HEK293 (cell line): ENCODE measurements around the gene PIP4K2A.

Experiments used
- CTCF ChIA-PET: fragments of 350-600 bp; formaldehyde crosslinking; extraction: SDS; loops from one replicate; lab custom pipeline; 2021; ENCODE audit warnings: antibody characterized with exemption; lab: Yijun Ruan, JAX
- POLR2A ChIA-PET: fragments of 300-600 bp; formaldehyde crosslinking; extraction: SDS; loops from one replicate; lab custom pipeline; 2020; ENCODE audit warnings: antibody characterized with exemption, inconsistent platforms; lab: Yijun Ruan, JAX
- H3K27ac ChIP-seq: fragments of 200-500 bp; sonication (Bioruptor generic); 2 replicates; pipeline ENCODE4 v1.5.1; 2014; ENCODE audit warnings: low read depth, low read length, control low read depth, inconsistent platforms; ENCODE audit errors: extremely low read depth
- H3K36me3 ChIP-seq, 2 experiments: fragments of 200-500 bp in 1 of 2; sonication (Bioruptor generic) in 1 of 2; 1 replicate in 1 of 2; 2 replicates in 1 of 2; pipeline ENCODE4 v1.5.1; 2014 to 2017; ENCODE audit warnings: inconsistent platforms in 2 of 2, low read length in 2 of 2; ENCODE audit not compliant: control insufficient read depth in 2 of 2, insufficient read depth in 1 of 2
- H3K4me1 ChIP-seq: fragments of 200-500 bp; sonication (Bioruptor generic); 2 replicates; pipeline ENCODE4 v1.5.1; 2014; ENCODE audit warnings: mild to moderate bottlenecking, low read length, inconsistent platforms; ENCODE audit not compliant: control insufficient read depth, insufficient read depth
- H3K4me3 ChIP-seq: 2 replicates; pipeline ENCODE4 v1.5.1; 2011; ENCODE audit warnings: low read depth, mild to moderate bottlenecking, control low read depth, low read length, moderate library complexity
- H3K9me3 ChIP-seq: fragments of 200-500 bp; sonication (Bioruptor generic); 2 replicates; pipeline ENCODE4 v1.5.1; 2014; ENCODE audit warnings: low read depth, low read length, inconsistent platforms; ENCODE audit not compliant: control insufficient read depth, insufficient read depth
- BCL11A ChIP-seq: fragments of 450-650 bp; formaldehyde crosslinking; IDR thresholded peaks from 2 replicates; pipeline ENCODE4 v1.5.1; 2016; ENCODE audit warnings: low read depth, missing biosample characterization, missing genetic modification characterization
- FEZF1 ChIP-seq: fragments of 450-650 bp; formaldehyde crosslinking; IDR thresholded peaks from 2 replicates; pipeline ENCODE4 v1.5.1; 2016; ENCODE audit warnings: missing biosample characterization, missing genetic modification characterization
- HOXD13 ChIP-seq: sonication (generic); formaldehyde crosslinking; IDR thresholded peaks from 2 replicates; pipeline ENCODE4 v1.8.0; 2022; ENCODE audit warnings: missing genetic modification reagents, borderline replicate concordance
- KLF10 ChIP-seq: fragments of 450-650 bp; IDR thresholded peaks from 2 replicates; pipeline ENCODE4 v1.5.1; 2018; ENCODE audit warnings: missing biosample characterization, mild to moderate bottlenecking, missing genetic modification characterization
- OVOL3 ChIP-seq: fragments of 450-650 bp; formaldehyde crosslinking; IDR thresholded peaks from 2 replicates; pipeline ENCODE4 v1.5.1; 2016; ENCODE audit warnings: missing biosample characterization, missing genetic modification characterization
- TRIM28 ChIP-seq: IDR thresholded peaks from 2 replicates; pipeline ENCODE4 v1.6.1; 2011; ENCODE audit warnings: low read length, control low read depth, borderline replicate concordance
- ZBTB8A ChIP-seq: fragments of 450-650 bp; formaldehyde crosslinking; IDR thresholded peaks from 2 replicates; pipeline ENCODE4 v1.5.1; 2016; ENCODE audit warnings: missing biosample characterization, missing genetic modification characterization
- ZEB2 ChIP-seq: fragments of 450-650 bp; formaldehyde crosslinking; IDR thresholded peaks from 2 replicates; pipeline ENCODE4 v1.5.1; 2016; ENCODE audit warnings: missing biosample characterization, missing genetic modification characterization
- ZNF121 ChIP-seq: fragments of 450-650 bp; formaldehyde crosslinking; IDR thresholded peaks from 2 replicates; pipeline ENCODE4 v1.5.1; 2016; ENCODE audit warnings: missing biosample characterization, missing genetic modification characterization
- ZNF138 ChIP-seq: fragments of 450-650 bp; formaldehyde crosslinking; IDR thresholded peaks from 2 replicates; pipeline ENCODE4 v1.5.1; 2016; ENCODE audit warnings: missing biosample characterization, missing genetic modification characterization, borderline replicate concordance
- ZNF354C ChIP-seq: fragments of 450-650 bp; formaldehyde crosslinking; IDR thresholded peaks from 2 replicates; pipeline ENCODE4 v1.5.1; 2016; ENCODE audit warnings: missing biosample characterization, missing genetic modification characterization, low read depth, borderline replicate concordance
- ZNF514 ChIP-seq: fragments of 450-650 bp; formaldehyde crosslinking; IDR thresholded peaks from 2 replicates; pipeline ENCODE4 v1.5.1; 2016; ENCODE audit warnings: missing biosample characterization, missing genetic modification characterization
- ZNF558 ChIP-seq: fragments of 450-650 bp; formaldehyde crosslinking; IDR thresholded peaks from 2 replicates; pipeline ENCODE4 v1.5.1; 2016; ENCODE audit warnings: missing biosample characterization, missing genetic modification characterization
- ZNF571 ChIP-seq: fragments of 450-650 bp; formaldehyde crosslinking; IDR thresholded peaks from 2 replicates; pipeline ENCODE4 v1.5.0; 2017; ENCODE audit warnings: missing biosample characterization, missing genetic modification characterization
- ZNF585B ChIP-seq: fragments of 450-650 bp; formaldehyde crosslinking; IDR thresholded peaks from 2 replicates; pipeline ENCODE4 v1.5.1; 2016; ENCODE audit warnings: missing biosample characterization, missing genetic modification characterization
- ZNF596 ChIP-seq: fragments of 450-650 bp; IDR thresholded peaks from 2 replicates; pipeline ENCODE4 v1.5.0; 2018; ENCODE audit warnings: missing biosample characterization, mild to moderate bottlenecking, missing genetic modification characterization, moderate library complexity
- ZNF701 ChIP-seq: fragments of 450-650 bp; formaldehyde crosslinking; IDR thresholded peaks from 2 replicates; pipeline ENCODE4 v1.5.1; 2016; ENCODE audit warnings: missing biosample characterization, missing genetic modification characterization
- ZNF791 ChIP-seq: fragments of 450-650 bp; formaldehyde crosslinking; IDR thresholded peaks from 2 replicates; pipeline ENCODE4 v1.5.1; 2016; ENCODE audit warnings: missing biosample characterization, missing genetic modification characterization
- ZSCAN30 ChIP-seq: fragments of 450-650 bp; IDR thresholded peaks from 2 replicates; pipeline ENCODE4 v1.5.1; 2018; ENCODE audit warnings: missing biosample characterization, mild to moderate bottlenecking, missing genetic modification characterization, moderate library complexity
- TF ChIP-seq, protein P1 (sequence below): fragments of 450-650 bp; formaldehyde crosslinking; IDR thresholded peaks from 2 replicates; pipeline ENCODE4 v1.5.1; 2016; ENCODE audit warnings: missing biosample characterization, missing genetic modification characterization
- TF ChIP-seq, protein P2 (sequence below): fragments of 450-650 bp; formaldehyde crosslinking; IDR thresholded peaks from 2 replicates; pipeline ENCODE4 v1.5.1; 2016; ENCODE audit warnings: missing biosample characterization, missing genetic modification characterization
- TF ChIP-seq, protein P3 (sequence below): fragments of 450-650 bp; formaldehyde crosslinking; IDR thresholded peaks from 2 replicates; pipeline ENCODE4 v1.5.1; 2016; ENCODE audit warnings: missing biosample characterization, missing genetic modification characterization
- TF ChIP-seq, protein P4 (sequence below): fragments of 450-650 bp; formaldehyde crosslinking; IDR thresholded peaks from 2 replicates; pipeline ENCODE4 v1.5.1; 2016; ENCODE audit warnings: missing biosample characterization, missing genetic modification characterization
- TF ChIP-seq, protein P5 (sequence below): fragments of 450-650 bp; formaldehyde crosslinking; IDR thresholded peaks from 2 replicates; pipeline ENCODE4 v1.5.1; 2017; ENCODE audit warnings: missing biosample characterization, missing genetic modification characterization
- TF ChIP-seq, protein P6 (sequence below): fragments of 450-650 bp; formaldehyde crosslinking; IDR thresholded peaks from 2 replicates; pipeline ENCODE4 v1.5.1; 2017; ENCODE audit warnings: missing biosample characterization, missing genetic modification characterization
- TF ChIP-seq, protein P7 (sequence below): fragments of 450-650 bp; formaldehyde crosslinking; IDR thresholded peaks from 2 replicates; pipeline ENCODE4 v1.5.1; 2017; ENCODE audit warnings: missing biosample characterization, missing genetic modification characterization

Gene PIP4K2A

DNA sequence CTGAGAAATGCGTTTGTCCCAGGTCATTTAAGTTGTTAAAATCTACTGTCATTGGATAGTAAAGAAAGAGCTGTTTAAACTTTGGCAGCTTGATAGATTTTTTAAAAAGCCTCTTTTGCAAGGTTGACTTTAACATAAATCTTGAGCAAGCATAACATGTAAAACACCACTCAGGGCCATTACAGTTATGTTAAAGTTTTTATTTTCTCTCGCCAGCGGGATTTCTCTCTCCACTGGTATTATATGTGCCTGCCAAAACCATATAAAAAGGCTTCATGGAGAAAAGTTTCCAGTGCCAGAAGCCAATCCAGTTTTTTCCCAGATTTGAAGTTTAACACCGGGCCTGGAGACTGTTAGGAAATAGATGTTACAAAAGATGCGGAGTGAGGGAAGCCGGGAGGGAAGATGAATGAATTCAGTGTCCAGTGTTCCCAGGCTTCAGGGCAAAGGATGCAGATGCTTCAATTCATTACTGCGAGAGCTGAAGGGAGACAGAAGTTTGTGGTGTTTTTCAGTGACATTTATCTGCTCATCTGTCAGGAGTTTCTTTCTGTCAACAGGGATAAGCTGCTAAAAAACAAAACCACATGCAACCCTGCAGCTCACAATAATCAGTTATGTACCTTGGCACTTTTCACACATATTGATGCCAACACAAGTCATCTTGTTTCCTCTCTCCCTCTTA is 213.6 kb downstream of the PIP4K2A start:
- POLR2A ChIA-PET = no interaction called here
- CTCF ChIA-PET = interaction anchor here (0.7 kb wide), 1 partner anchor 163 kb away, joined by 3 read pairs; no protein-coding TSS in a partner anchor
- Histone ChIP-seq H3K27ac (no peak overlapping the region), H3K4me3 (no peak overlapping the region), H3K9me3 (no peaks in the 10 kb centered on the region), H3K4me1 (peaks cover 29% of the 10 kb centered on the region), H3K36me3 (no peaks in the 10 kb centered on the region)
- TF ChIP-seq BCL11A (tag by site-specific recombination) (no peak), ZNF571 (tag by site-specific recombination) (no peak), ZBTB8A (no peak), ZNF558 (tag by site-specific recombination) (no peak), OVOL3 (tag by site-specific recombination) (0 out of 2 replicates have a peak, but pooled peaks have one; percentile 4), ZNF121 (tag by site-specific recombination) (no peak), ZNF791 (tag by site-specific recombination) (no peak), ZNF354C (tag by site-specific recombination) (no peak), ZNF514 (tag by site-specific recombination) (no peak), ZNF138 (no peak), HOXD13 (CRISPR knock-in tag) (no peak), TRIM28 (no peak), ZEB2 (no peak), KLF10 (tag by site-specific recombination) (0 out of 2 replicates have a peak, but pooled peaks have one; percentile 32), ZNF701 (no peak), ZSCAN30 (tag by site-specific recombination) (peak; percentile 35; the same call in 1 of the 2 replicates), ZNF585B (tag by site-specific recombination) (no peak), FEZF1 (tag by site-specific recombination) (peak; percentile 48; the same call in 1 of the 2 replicates), ZNF596 (tag by site-specific recombination) (peak; percentile 24)
- TF ChIP-seq, protein P1, sequence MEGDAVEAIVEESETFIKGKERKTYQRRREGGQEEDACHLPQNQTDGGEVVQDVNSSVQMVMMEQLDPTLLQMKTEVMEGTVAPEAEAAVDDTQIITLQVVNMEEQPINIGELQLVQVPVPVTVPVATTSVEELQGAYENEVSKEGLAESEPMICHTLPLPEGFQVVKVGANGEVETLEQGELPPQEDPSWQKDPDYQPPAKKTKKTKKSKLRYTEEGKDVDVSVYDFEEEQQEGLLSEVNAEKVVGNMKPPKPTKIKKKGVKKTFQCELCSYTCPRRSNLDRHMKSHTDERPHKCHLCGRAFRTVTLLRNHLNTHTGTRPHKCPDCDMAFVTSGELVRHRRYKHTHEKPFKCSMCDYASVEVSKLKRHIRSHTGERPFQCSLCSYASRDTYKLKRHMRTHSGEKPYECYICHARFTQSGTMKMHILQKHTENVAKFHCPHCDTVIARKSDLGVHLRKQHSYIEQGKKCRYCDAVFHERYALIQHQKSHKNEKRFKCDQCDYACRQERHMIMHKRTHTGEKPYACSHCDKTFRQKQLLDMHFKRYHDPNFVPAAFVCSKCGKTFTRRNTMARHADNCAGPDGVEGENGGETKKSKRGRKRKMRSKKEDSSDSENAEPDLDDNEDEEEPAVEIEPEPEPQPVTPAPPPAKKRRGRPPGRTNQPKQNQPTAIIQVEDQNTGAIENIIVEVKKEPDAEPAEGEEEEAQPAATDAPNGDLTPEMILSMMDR (tag by site-specific recombination) = no peak
- TF ChIP-seq, protein P2, sequence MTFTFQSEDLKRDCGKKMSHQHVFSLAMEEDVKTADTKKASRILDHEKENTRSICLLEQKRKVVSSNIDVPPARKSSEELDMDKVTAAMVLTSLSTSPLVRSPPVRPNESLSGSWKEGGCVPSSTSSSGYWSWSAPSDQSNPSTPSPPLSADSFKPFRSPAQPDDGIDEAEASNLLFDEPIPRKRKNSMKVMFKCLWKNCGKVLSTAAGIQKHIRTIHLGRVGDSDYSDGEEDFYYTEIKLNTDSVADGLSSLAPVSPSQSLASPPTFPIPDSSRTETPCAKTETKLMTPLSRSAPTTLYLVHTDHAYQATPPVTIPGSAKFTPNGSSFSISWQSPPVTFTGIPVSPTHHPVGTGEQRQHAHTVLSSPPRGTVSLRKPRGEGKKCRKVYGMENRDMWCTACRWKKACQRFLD (tag by site-specific recombination) = no peak
- TF ChIP-seq, protein P3, sequence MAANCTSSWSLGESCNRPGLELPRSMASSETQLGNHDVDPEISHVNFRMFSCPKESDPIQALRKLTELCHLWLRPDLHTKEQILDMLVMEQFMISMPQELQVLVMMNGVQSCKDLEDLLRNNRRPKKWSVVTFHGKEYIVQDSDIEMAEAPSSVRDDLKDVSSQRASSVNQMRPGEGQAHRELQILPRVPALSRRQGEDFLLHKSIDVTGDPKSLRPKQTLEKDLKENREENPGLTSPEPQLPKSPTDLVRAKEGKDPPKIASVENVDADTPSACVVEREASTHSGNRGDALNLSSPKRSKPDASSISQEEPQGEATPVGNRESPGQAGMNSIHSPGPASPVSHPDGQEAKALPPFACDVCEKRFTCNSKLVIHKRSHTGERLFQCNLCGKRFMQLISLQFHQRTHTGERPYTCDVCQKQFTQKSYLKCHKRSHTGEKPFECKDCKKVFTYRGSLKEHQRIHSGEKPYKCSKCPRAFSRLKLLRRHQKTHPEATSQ (tag by site-specific recombination) = no peak
- TF ChIP-seq, protein P4, sequence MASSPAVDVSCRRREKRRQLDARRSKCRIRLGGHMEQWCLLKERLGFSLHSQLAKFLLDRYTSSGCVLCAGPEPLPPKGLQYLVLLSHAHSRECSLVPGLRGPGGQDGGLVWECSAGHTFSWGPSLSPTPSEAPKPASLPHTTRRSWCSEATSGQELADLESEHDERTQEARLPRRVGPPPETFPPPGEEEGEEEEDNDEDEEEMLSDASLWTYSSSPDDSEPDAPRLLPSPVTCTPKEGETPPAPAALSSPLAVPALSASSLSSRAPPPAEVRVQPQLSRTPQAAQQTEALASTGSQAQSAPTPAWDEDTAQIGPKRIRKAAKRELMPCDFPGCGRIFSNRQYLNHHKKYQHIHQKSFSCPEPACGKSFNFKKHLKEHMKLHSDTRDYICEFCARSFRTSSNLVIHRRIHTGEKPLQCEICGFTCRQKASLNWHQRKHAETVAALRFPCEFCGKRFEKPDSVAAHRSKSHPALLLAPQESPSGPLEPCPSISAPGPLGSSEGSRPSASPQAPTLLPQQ (tag by site-specific recombination) = no peak
- TF ChIP-seq, protein P5, sequence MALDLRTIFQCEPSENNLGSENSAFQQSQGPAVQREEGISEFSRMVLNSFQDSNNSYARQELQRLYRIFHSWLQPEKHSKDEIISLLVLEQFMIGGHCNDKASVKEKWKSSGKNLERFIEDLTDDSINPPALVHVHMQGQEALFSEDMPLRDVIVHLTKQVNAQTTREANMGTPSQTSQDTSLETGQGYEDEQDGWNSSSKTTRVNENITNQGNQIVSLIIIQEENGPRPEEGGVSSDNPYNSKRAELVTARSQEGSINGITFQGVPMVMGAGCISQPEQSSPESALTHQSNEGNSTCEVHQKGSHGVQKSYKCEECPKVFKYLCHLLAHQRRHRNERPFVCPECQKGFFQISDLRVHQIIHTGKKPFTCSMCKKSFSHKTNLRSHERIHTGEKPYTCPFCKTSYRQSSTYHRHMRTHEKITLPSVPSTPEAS (tag by site-specific recombination) = no peak
- TF ChIP-seq, protein P6, sequence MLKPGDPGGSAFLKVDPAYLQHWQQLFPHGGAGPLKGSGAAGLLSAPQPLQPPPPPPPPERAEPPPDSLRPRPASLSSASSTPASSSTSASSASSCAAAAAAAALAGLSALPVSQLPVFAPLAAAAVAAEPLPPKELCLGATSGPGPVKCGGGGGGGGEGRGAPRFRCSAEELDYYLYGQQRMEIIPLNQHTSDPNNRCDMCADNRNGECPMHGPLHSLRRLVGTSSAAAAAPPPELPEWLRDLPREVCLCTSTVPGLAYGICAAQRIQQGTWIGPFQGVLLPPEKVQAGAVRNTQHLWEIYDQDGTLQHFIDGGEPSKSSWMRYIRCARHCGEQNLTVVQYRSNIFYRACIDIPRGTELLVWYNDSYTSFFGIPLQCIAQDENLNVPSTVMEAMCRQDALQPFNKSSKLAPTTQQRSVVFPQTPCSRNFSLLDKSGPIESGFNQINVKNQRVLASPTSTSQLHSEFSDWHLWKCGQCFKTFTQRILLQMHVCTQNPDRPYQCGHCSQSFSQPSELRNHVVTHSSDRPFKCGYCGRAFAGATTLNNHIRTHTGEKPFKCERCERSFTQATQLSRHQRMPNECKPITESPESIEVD (tag by site-specific recombination) = peak; percentile 99
- TF ChIP-seq, protein P7, sequence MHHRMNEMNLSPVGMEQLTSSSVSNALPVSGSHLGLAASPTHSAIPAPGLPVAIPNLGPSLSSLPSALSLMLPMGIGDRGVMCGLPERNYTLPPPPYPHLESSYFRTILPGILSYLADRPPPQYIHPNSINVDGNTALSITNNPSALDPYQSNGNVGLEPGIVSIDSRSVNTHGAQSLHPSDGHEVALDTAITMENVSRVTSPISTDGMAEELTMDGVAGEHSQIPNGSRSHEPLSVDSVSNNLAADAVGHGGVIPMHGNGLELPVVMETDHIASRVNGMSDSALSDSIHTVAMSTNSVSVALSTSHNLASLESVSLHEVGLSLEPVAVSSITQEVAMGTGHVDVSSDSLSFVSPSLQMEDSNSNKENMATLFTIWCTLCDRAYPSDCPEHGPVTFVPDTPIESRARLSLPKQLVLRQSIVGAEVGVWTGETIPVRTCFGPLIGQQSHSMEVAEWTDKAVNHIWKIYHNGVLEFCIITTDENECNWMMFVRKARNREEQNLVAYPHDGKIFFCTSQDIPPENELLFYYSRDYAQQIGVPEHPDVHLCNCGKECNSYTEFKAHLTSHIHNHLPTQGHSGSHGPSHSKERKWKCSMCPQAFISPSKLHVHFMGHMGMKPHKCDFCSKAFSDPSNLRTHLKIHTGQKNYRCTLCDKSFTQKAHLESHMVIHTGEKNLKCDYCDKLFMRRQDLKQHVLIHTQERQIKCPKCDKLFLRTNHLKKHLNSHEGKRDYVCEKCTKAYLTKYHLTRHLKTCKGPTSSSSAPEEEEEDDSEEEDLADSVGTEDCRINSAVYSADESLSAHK (tag by site-specific recombination) = peak; percentile 33
